Activated CD8-positive, alpha-beta T cell treated with anti-CD3 and anti-CD28 coated beads, Interleukin-2, amount 10 ng/mL, durations not matched to agents 7 days and 5 days (primary cell): Measurements from ENCODE around the gene PLAGL1. TPM values are rescaled to one million over a fixed set of nuclear protein-coding genes. Genes with fewer than 3 reads are reported as not detected.
"Not testable (repeated sequence)": the region's sequence is repeated elsewhere in the genome, so short reads cannot be mapped to it uniquely, and the experiment has no call there.

Source experiments
- ATAC-seq: fragments of 150-1000 bp; cut with Tn5 transposase; one replicate; pipeline ENCODE4 v1.10.0; 2021; ENCODE audit warnings: moderate library complexity
- CTCF ChIA-PET: fragments of 350-600 bp; sonication (Branson Sonifier 250); formaldehyde crosslinking; loops from one replicate; lab custom pipeline; 2021; ENCODE audit warnings: antibody characterized with exemption; lab: Charles Lee
- POLR2A ChIA-PET: fragments of 350-600 bp; sonication (Branson Sonifier 250); formaldehyde crosslinking; loops from one replicate; lab custom pipeline; 2021; ENCODE audit warnings: antibody characterized with exemption; lab: Charles Lee
- DNase-seq: peaks from one replicate; pipeline ENCODE4 v3.0.0-alpha.2; 2020
- H3K27ac Mint-ChIP-seq: one replicate; pipeline ENCODE4 v1.8.0; 2021; ENCODE audit warnings: mild to moderate bottlenecking, mixed read lengths
- H3K27me3 Mint-ChIP-seq: one replicate; pipeline ENCODE4 v1.8.0; 2021; ENCODE audit warnings: low read depth, mixed read lengths
- H3K36me3 Mint-ChIP-seq: one replicate; pipeline ENCODE4 v1.8.0; 2021; ENCODE audit warnings: low read depth, mixed read lengths
- H3K4me1 Mint-ChIP-seq: one replicate; pipeline ENCODE4 v1.8.0; 2021; ENCODE audit warnings: low read depth, mixed read lengths
- H3K4me3 Mint-ChIP-seq: one replicate; pipeline ENCODE4 v1.8.0; 2021; ENCODE audit warnings: mild to moderate bottlenecking, mixed read lengths
- H3K9me3 Mint-ChIP-seq: one replicate; pipeline ENCODE4 v1.8.0; 2022; ENCODE audit warnings: mixed read lengths; ENCODE audit not compliant: insufficient read depth
- total RNA-seq, 2 experiments: library from RNA; stranded (reverse); gene quantifications; one replicate each; pipeline ENCODE4 v1.2.3, GENCODE V29; 2021

PLAGL1 gene, protein sequence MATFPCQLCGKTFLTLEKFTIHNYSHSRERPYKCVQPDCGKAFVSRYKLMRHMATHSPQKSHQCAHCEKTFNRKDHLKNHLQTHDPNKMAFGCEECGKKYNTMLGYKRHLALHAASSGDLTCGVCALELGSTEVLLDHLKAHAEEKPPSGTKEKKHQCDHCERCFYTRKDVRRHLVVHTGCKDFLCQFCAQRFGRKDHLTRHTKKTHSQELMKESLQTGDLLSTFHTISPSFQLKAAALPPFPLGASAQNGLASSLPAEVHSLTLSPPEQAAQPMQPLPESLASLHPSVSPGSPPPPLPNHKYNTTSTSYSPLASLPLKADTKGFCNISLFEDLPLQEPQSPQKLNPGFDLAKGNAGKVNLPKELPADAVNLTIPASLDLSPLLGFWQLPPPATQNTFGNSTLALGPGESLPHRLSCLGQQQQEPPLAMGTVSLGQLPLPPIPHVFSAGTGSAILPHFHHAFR
- total RNA-seq, result 1 to 10 TPM; 7.4 to 7.7 TPM

GRCh38 chr6:144008120-144008811, at the start of gene PLAGL1:
Gene PLAGL1 (minus strand): TSS chr6:144008259. CDS start chr6:143948136, 60,123 bp downstream.
- Mint-ChIP-seq H3K36me3 (peaks cover 2% of the 10 kb centered on the region), H3K9me3 (no peaks in the 10 kb centered on the region), H3K4me3 (peak within 1 kb of the TSS; percentile 73), H3K4me1 (peaks cover 14% of the 10 kb centered on the region), H3K27me3 (peaks cover 21% of the 10 kb centered on the region), H3K27ac (no peak within 1 kb of the TSS)
- DNase-seq (peak; percentile 24), ATAC-seq (peak; percentile 84)
- ChIA-PET POLR2A (no interaction called here), CTCF (interaction anchor here (1.2 kb wide), 1 partner anchor 67 kb away, joined by 4 read pairs; no protein-coding TSS in a partner anchor)

DNA sequence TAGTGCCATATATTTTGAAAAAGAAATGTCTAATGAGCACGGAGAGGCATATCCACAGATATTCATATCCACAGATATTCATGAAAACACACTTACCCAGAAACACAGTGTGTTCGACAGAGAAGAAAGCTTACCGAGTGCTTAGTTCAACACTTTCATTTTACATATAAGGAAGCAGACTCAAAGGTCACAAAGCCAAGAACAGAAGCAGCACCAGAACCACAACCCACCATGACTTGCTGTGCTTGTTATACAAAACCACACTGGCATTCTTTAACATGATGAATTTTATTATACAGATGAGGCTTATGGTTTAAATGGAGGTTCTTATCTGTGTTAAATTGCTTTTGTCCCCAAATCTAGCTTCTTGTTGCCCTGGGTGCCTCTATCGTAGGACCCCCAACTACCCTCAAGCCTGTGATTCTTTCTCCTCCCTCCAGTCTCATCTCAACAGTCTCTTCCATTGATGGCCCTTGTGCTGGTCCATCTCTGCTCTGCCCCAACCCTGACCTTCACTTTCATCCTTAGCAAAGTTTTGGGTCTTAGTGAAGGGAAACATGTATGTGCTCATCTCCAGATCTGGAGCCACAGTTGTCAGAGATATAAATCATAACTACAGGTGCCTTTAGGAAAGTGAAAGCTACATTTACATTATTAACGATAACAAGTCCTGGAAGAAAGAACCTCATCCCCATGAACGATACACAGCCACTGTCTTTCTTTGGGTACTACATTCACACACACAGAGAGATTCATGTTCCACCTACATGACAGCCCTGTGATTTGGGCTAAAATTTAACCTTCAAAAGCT, 47.3 kb upstream of the PLAGL1 start:
- Mint-ChIP-seq H3K36me3 (no peaks in the 10 kb centered on the region), H3K27me3 (no peaks in the 10 kb centered on the region), H3K9me3 (no peaks in the 10 kb centered on the region), H3K4me1 (peaks cover 36% of the 10 kb centered on the region), H3K27ac (peak overlapping the region; percentile 98), H3K4me3 (peak overlapping the region; percentile 84)
- ChIA-PET CTCF (interaction anchor here (0.7 to 4.7 kb wide), 15 partner anchors 9 to 542 kb away, joined by 3 to 33 read pairs (median 5); no protein-coding TSS in a partner anchor), POLR2A (interaction anchor here (0.5 to 4.4 kb wide), 11 partner anchors 9 to 605 kb away, joined by 3 to 74 read pairs (median 4); partner anchors contain the start of genes ADAT2, LTV1, PEX3 and SF3B5)
- peak; percentile 78 for DNase-seq
- peak; percentile 95 for ATAC-seq

DNA sequence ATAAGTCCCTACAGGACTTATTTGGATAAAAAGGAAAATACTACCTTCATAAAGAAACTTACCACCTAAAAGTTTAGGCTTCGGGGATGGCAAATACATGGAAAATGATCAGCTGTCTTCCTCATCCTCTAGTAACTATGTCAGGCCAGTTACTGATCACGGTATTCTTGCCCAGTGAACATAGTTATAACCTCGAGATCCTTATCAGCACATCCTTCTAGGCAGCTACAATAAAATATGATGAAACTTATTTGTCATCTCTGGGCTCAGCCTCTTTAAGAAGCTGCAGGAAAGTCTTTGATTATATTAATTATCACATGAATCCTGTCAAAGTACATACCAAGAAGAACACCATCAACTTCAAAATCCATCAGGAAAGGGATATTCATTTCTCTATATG, 45.5 kb upstream of the PLAGL1 start:
- H3K27ac Mint-ChIP-seq, result no peak overlapping the region
- no peak for ATAC-seq
- H3K4me1 Mint-ChIP-seq, result peaks cover 36% of the 10 kb centered on the region
- ChIA-PET CTCF (interaction anchor here (1.2 to 4.7 kb wide), 4 partner anchors 11 to 161 kb away, joined by 3 to 33 read pairs (median 10); no protein-coding TSS in a partner anchor), POLR2A (interaction anchor here (4.4 kb wide), 1 partner anchor 11 kb away, joined by 74 read pairs; no protein-coding TSS in a partner anchor)
- no peak for DNase-seq
- H3K36me3 Mint-ChIP-seq, result peaks cover 3% of the 10 kb centered on the region
- H3K27me3 Mint-ChIP-seq, result no peaks in the 10 kb centered on the region
- peaks cover 8% of the 10 kb centered on the region for H3K9me3 Mint-ChIP-seq
- H3K4me3 Mint-ChIP-seq, result no peak overlapping the region

DNA sequence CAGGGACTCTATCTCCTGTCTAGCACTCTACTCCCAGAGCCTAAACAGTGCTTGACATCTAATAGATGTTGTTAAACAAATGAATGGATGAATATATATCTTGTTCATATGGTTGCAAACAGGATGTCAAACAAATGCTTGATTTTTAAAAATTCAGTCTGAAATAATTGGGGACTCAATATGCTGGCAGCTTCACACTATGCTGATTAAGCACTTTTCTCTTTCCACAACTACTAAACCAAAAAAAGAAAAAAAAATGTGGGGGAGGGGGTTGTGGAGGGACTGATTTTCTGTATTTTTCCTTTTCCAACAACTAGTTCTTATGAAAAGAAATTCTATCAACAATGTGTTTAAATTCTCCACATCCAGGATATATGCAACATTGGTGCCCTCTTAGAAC, 44.4 kb upstream of the PLAGL1 start:
- H3K4me3 Mint-ChIP-seq, result no peak overlapping the region
- H3K4me1 Mint-ChIP-seq, result peaks cover 36% of the 10 kb centered on the region
- ChIA-PET POLR2A (no interaction called here), CTCF (interaction anchor here (1.7 to 4.7 kb wide), 2 partner anchors 12 to 113 kb away, joined by 5 to 33 read pairs; no protein-coding TSS in a partner anchor)
- peaks cover 3% of the 10 kb centered on the region for H3K36me3 Mint-ChIP-seq
- no peak overlapping the region for H3K27ac Mint-ChIP-seq
- ATAC-seq (no peak), DNase-seq (no peak)
- no peaks in the 10 kb centered on the region for H3K27me3 Mint-ChIP-seq
- peaks cover 8% of the 10 kb centered on the region for H3K9me3 Mint-ChIP-seq

- Mint-ChIP-seq H3K27me3 (no peaks in the 10 kb centered on the region), H3K4me3 (no peak overlapping the region), H3K4me1 (peaks cover 17% of the 10 kb centered on the region), H3K9me3 (peaks cover 8% of the 10 kb centered on the region), H3K27ac (no peak overlapping the region), H3K36me3 (peaks cover 3% of the 10 kb centered on the region)
- ChIA-PET CTCF (no interaction called here), POLR2A (no interaction called here)
- ATAC-seq, result no peak
- DNase-seq, result no peak
Observed at GRCh38 chr6:144049386-144049785, 41.3 kb upstream of the PLAGL1 start.

DNA sequence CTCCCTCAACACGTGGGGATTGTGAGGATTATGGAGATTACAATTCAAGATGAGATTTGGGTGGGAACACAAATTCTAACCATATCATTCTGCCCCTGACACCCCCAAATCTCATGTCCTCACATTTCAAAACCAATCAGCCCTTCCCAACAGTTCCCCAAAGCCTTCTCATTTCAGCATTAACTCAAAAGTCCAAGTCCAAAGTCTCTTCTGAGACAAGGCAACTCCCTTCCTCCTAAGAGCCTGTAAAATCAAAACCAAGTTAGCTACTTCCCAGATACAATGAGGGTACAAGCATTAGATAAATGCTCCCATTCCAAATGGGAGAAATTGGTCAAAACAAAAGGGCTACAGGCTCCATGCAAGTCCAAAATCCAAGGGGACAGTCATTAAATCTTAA, 39.6 kb upstream of the PLAGL1 start:
- H3K4me1 Mint-ChIP-seq, result peaks cover 3% of the 10 kb centered on the region
- ChIA-PET CTCF (interaction anchor here (1.4 kb wide), 1 partner anchor 34 kb away, joined by 4 read pairs; no protein-coding TSS in a partner anchor), POLR2A (no interaction called here)
- no peaks in the 10 kb centered on the region for H3K27me3 Mint-ChIP-seq
- no peak overlapping the region for H3K27ac Mint-ChIP-seq
- no peak overlapping the region for H3K4me3 Mint-ChIP-seq
- DNase-seq, result no peak
- H3K9me3 Mint-ChIP-seq, result peaks cover 8% of the 10 kb centered on the region
- ATAC-seq, result no peak
- peaks cover 3% of the 10 kb centered on the region for H3K36me3 Mint-ChIP-seq

GRCh38 chr6:144046672-144047071, 38.6 kb upstream of the PLAGL1 start:
- H3K9me3 Mint-ChIP-seq, result not testable (repeated sequence)

DNA sequence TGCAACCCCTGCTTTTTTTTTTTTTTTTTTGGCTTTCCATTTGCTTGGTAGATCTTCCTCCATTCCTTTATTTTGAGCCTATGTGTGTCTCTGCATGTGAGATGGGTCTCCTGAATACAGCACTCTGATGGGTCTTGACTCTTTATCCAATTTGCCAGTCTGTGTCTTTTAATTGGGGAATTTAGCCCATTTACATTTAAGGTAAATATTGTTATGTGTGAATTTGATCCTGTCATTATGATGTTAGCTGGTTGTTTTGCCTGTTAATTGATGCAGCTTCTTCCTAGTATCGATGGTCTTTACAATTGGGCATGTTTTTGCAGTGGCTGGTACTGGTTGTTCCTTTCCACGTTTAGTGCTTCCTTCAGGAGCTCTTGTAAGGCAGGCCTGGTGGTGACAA, 36.9 kb upstream of the PLAGL1 start:
- POLR2A ChIA-PET, DNase-seq, H3K4me1 Mint-ChIP-seq, CTCF ChIA-PET, H3K27ac Mint-ChIP-seq, H3K36me3 Mint-ChIP-seq, ATAC-seq, H3K27me3 Mint-ChIP-seq, H3K4me3 Mint-ChIP-seq, H3K9me3 Mint-ChIP-seq: not testable (repeated sequence)

More at GRCh38 chr6:144046672-144047071, 38.6 kb upstream of the PLAGL1 start:
- ATAC-seq, H3K4me3 Mint-ChIP-seq, H3K4me1 Mint-ChIP-seq, DNase-seq, CTCF ChIA-PET, H3K27me3 Mint-ChIP-seq, H3K27ac Mint-ChIP-seq, H3K36me3 Mint-ChIP-seq: not testable (repeated sequence)
- POLR2A ChIA-PET, result interaction anchor here (0.9 kb wide), 1 partner anchor 8 kb away, joined by 3 read pairs; no protein-coding TSS in a partner anchor

DNA sequence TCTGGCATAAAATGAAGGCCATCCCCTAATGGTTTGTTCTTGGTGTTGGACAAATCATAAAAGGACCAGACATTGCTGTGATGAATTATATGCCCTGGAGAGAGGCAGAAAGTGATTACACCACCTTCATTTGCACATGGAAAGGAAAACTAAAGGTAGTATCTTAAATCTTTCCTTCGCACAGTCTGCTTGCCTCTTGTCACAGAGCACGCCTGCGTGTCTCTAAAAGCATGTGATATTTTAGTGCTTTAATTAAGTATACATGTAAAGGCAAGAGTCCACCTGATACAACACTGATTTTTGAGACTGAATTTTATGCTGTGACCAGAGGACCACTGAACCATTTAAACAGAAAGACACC, 28.8 kb upstream of the PLAGL1 start:
- peaks cover 5% of the 10 kb centered on the region for H3K9me3 Mint-ChIP-seq
- peaks cover 1% of the 10 kb centered on the region for H3K36me3 Mint-ChIP-seq
- CTCF ChIA-PET, result interaction anchor here (1.6 to 5.4 kb wide), 8 partner anchors 18 to 524 kb away, joined by 4 to 43 read pairs (median 14); no protein-coding TSS in a partner anchor
- POLR2A ChIA-PET, result no interaction called here
- peak; percentile 7 for ATAC-seq
- peak overlapping the region; percentile 46 for H3K4me3 Mint-ChIP-seq
- H3K27ac Mint-ChIP-seq, result no peak overlapping the region
- DNase-seq, result no peak
- H3K27me3 Mint-ChIP-seq, result no peaks in the 10 kb centered on the region
- peaks cover 18% of the 10 kb centered on the region for H3K4me1 Mint-ChIP-seq

- Mint-ChIP-seq H3K27me3 (no peaks in the 10 kb centered on the region), H3K36me3 (no peaks in the 10 kb centered on the region), H3K9me3 (peaks cover 5% of the 10 kb centered on the region), H3K4me1 (peaks cover 18% of the 10 kb centered on the region), H3K4me3 (peak overlapping the region; percentile 46), H3K27ac (peak overlapping the region; percentile 62)
- ChIA-PET POLR2A (interaction anchor here (1.4 kb wide), 1 partner anchor 19 kb away, joined by 3 read pairs; no protein-coding TSS in a partner anchor), CTCF (interaction anchor here (1.3 to 5.4 kb wide), 8 partner anchors 19 to 525 kb away, joined by 3 to 43 read pairs (median 12); no protein-coding TSS in a partner anchor)
- ATAC-seq, result peak; percentile 85
- DNase-seq, result peak; percentile 51
Observed at GRCh38 chr6:144036064-144036834, 28.2 kb upstream of the PLAGL1 start.
